Measurements from ENCODE around the gene CCDC146.
"Not testable (repeated sequence)": the region's sequence is repeated elsewhere in the genome, so short reads cannot be mapped to it uniquely, and the experiment has no call there.

CCDC146 gene

GRCh38 chr7:77138668-77139067 is 16.3 kb downstream of the CCDC146 start:
- not testable (repeated sequence) for DNase-seq (ENCODE audit: low spot score)

GRCh38 chr7:77140291-77140690 is 17.9 kb downstream of the CCDC146 start:
- DNase-seq (ENCODE audit: low spot score): not testable (repeated sequence)

- DNase-seq (ENCODE audit: low spot score): not testable (repeated sequence)
Measured at GRCh38 chr7:77152232-77152631, 29.8 kb downstream of the CCDC146 start.

GRCh38 chr7:77154917-77155464 is 32.6 kb downstream of the CCDC146 start:
- not testable (repeated sequence) for DNase-seq (ENCODE audit: low spot score)

DNA sequence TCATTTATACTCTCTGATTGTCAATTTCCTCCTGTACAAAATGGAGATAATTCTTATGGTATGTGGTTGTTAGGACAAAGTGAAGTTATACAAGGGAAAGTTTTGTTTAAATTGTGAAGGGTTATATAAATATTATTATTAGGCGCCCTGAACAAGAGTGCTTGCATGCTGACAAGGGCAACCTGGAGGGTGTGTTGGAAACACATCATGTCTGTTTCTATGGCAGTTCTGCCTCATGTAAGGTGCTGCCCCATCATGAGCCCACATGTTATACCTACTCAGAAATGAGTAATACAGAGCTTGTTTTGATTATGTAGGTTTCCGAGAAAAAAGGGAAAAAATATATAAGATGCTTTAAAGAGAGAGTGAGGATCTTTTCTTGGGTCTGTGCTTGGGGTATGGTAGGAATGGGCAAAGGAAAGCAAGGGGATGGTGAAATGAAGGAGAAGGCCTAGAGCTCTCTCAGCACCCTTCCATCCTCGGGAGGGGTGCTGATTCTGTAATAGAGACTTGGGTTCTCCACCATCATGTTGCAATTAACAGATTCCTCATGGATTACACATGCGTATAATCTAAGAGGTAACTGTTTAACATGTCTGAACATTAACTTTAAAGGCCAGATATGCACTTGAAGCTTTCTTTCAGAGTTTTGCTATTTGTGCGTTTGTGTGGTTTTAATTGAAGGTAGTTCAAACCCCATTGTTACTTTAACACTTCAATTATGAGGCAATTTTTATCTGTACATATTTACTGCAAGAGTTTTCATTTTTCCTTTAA is 33.4 kb downstream of the CCDC146 start:
- DNase-seq (ENCODE audit: low spot score): not testable (repeated sequence)

DNA sequence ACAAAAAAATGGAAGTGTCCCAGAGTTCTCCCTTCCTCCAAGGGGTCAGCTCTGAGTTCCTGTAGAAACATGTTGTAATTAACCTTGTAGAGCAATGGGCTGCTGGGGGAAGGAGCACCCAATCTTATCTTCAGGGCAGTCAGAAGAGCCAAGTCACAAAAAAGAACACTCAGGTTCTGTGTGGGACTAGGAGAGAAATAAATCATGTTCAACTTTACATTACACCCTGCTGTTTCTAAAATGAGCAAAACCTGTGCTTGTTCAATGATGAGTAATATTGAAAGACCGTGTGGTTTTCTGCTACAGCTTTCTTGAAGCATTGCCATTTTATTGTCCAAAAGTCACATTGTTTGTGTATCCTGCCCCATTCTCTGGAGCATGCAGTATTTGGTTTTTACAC is 34.6 kb downstream of the CCDC146 start:
- not testable (repeated sequence) for DNase-seq (ENCODE audit: low spot score)

DNA sequence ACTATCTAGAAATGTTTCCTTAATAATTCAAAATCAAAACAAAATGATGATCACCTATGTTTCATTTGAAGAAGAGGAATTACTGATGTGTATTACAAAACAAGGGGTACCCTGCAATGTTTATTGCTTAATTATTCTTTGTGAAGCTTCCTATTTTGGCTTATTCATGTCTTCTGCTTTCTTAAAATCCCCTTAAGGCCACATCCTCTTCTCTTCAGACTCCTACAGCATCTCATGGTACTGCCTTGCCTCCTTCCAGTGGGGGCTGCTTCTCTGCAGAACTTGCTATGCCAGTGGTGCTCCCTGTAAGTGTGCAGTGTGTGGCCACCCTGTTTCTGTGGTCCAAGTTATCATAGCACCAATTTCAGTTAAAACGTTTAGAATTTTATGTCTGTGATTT is 35.0 kb downstream of the CCDC146 start:
- DNase-seq (ENCODE audit: low spot score): no peak

DNA sequence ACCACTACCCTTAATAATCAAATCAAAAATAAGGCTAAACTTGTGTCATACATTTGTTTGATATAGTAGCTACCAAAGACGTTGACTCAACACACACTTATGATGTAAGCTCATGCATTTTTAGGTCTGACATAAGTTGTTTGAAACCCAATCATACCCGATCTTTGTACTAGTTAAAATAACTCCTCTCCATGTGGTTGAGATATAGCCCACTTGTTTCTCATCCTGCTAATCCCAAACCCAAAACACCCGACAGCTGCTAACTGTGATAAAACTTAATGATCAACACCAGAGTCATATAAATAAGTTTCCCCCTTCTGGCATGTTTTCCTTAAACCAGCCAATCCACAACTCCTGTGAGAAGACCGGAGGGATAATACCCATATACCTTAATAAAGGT is 48.7 kb downstream of the CCDC146 start:
- DNase-seq (ENCODE audit: low spot score): not testable (repeated sequence)

- DNase-seq (ENCODE audit: low spot score): not testable (repeated sequence)
Measured at GRCh38 chr7:77172437-77173172, 50.2 kb downstream of the CCDC146 start.

GRCh38 chr7:77174418-77174817 is 52.0 kb downstream of the CCDC146 start:
- DNase-seq (ENCODE audit: low spot score): not testable (repeated sequence)

DNA sequence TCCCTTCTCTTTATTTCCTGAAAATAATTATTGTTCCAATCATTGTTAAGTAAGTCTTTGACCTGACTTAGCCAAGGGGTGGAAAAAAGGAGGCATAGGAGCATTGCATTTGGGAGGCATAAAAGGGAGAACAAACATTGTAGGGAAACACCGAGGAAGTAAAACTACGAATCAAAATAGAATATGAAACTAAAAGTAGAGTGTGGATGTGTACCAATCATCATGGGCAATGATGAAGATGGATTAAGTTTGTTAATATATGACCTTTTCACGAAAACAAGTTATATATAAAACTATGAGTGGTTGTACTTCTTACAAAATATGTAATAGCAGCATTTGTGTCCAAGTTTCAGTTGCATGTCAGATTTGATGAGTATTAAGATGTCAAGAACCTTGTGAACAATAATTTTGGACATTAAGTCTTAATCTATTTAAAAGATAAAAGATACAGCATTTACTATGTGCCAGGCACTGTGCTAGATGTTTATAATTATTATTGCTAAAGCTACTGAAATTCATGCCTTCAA is 52.9 kb downstream of the CCDC146 start:
- not testable (repeated sequence) for DNase-seq (ENCODE audit: low spot score)

DNA sequence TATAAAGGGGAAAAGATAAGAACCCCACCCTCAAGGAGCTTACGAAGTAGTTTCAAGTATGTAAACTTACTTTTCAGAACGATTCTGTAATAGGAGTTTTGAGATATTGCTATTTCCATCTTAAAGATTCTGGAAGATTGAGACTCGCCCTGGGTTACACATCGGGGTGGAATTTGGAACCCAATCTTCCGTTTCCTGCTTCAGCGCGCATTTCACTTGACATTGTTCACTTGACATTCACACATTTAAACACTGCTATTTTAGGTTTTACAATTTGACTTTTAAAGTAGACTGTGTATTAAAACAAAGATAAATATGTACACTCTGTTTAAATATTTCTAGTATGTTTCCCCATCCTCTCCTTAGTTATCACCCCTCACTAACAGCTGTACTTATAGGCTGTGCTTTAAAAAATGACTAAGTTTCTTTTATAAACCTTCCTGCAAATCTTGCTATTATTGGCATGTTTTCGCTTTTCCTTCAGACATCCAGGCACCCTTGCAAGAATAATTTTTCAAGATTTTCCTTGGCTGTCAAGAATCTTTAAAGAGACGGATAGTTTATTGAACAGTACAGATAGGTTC is 55.0 kb downstream of the CCDC146 start:
- DNase-seq (ENCODE audit: low spot score): not testable (repeated sequence)

GRCh38 chr7:77178024-77178423 is 55.6 kb downstream of the CCDC146 start:
- DNase-seq (ENCODE audit: low spot score): not testable (repeated sequence)

GRCh38 chr7:77181015-77181595 is 58.7 kb downstream of the CCDC146 start:
- no peak for DNase-seq (ENCODE audit: low spot score)

GRCh38 chr7:77181734-77182133 is 59.3 kb downstream of the CCDC146 start:
- no peak for DNase-seq (ENCODE audit: low spot score)

DNA sequence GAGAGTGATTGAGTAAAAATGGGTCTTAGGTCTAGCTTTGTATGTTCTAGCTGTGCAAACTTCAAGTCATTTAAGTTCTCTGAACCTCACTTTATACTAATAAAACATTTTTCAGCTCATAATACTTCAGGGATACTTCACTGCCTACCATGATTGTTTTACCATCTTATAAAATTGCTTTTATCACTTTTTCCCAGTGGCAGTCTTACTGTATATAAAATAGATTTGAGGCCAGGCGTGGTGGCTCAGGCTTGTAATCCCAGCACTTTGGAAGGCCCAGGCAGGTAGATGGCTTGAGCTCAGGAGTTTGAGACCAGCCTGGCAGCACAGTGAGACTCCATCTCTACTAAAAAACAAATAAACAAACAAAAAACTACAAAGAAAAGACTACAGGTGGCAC is 59.8 kb downstream of the CCDC146 start:
- no peak for DNase-seq (ENCODE audit: low spot score)

GRCh38 chr7:77184463-77184862 is 62.0 kb downstream of the CCDC146 start:
- DNase-seq (ENCODE audit: low spot score): no peak

GRCh38 chr7:77184990-77185389 is 62.6 kb downstream of the CCDC146 start:
- no peak for DNase-seq (ENCODE audit: low spot score)

- no peak for DNase-seq (ENCODE audit: low spot score)
Measured at GRCh38 chr7:77185866-77186265, 63.5 kb downstream of the CCDC146 start.

GRCh38 chr7:77188731-77189437 is 66.5 kb downstream of the CCDC146 start:
- DNase-seq (ENCODE audit: low spot score): no peak

DNA sequence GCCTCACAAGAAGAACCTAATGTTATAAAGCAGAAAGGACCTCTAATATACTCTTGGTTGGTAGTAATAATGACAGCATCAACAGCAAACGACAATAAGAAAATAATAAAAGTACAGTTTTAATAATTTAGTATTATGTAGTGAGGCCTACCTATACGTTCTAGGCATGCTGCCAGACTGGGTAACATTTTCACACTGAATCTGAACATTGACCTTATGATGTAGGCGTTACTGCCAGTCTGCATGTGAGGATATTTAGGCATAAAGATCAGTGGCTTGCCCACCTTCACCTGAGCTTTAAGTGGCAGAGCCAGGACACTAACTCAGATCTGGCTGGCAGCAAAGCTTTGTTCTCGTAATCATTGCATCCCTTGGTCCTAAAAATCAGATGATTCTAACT is 74.7 kb downstream of the CCDC146 start:
- no peak for DNase-seq (ENCODE audit: low spot score)

Data from SK-N-DZ (cell line).